Endometrium (tissue), 2 donors: ENCODE measurements around the gene KLF13.
A peak's percentile ranks its signal among the peaks of the same experiment; 100 is the strongest.
"Not testable (repeated sequence)": the region's sequence is repeated elsewhere in the genome, so short reads cannot be mapped to it uniquely, and the experiment has no call there.

Experiments used
- FAIRE-seq: peaks from 2 replicates; lab custom pipeline; 2012; peaks lifted over from hg19 to GRCh38; lab: Jason Lieb, UNC
- donor health status: control.
- donor health status: control.

The KLF13 gene

GRCh38 chr15:31347067-31347975, 20.7 kb downstream of the KLF13 start:
- FAIRE-seq, result no peak

GRCh38 chr15:31347981-31348803, 21.6 kb downstream of the KLF13 start:
- FAIRE-seq, result no peak

GRCh38 chr15:31349233-31350141, 22.9 kb downstream of the KLF13 start:
- no peak for FAIRE-seq

GRCh38 chr15:31350771-31351170, 24.1 kb downstream of the KLF13 start:
- no peak for FAIRE-seq

GRCh38 chr15:31352339-31352751, 25.7 kb downstream of the KLF13 start:
- FAIRE-seq, result no peak

- peak; percentile 67 for FAIRE-seq
Observed at GRCh38 chr15:31352911-31353811, 26.5 kb downstream of the KLF13 start.

GRCh38 chr15:31353931-31354330, 27.3 kb downstream of the KLF13 start:
- no peak for FAIRE-seq

GRCh38 chr15:31356097-31356496, 29.5 kb downstream of the KLF13 start:
- not testable (repeated sequence) for FAIRE-seq

- no peak for FAIRE-seq
Observed at GRCh38 chr15:31357148-31357547, 30.5 kb downstream of the KLF13 start.

GRCh38 chr15:31358163-31358562, 31.5 kb downstream of the KLF13 start:
- no peak for FAIRE-seq

- no peak for FAIRE-seq
Observed at GRCh38 chr15:31358957-31359701, 32.5 kb downstream of the KLF13 start.

- no peak for FAIRE-seq
Observed at GRCh38 chr15:31359702-31360111, 33.1 kb downstream of the KLF13 start.

GRCh38 chr15:31360158-31360561, 33.5 kb downstream of the KLF13 start:
- no peak for FAIRE-seq

GRCh38 chr15:31360843-31361763, 34.5 kb downstream of the KLF13 start:
- FAIRE-seq, result no peak

GRCh38 chr15:31361764-31362515, 35.3 kb downstream of the KLF13 start:
- FAIRE-seq, result no peak

GRCh38 chr15:31362886-31363285, 36.3 kb downstream of the KLF13 start:
- FAIRE-seq, result no peak

GRCh38 chr15:31364301-31365031, 37.8 kb downstream of the KLF13 start:
- no peak for FAIRE-seq
